CD4-positive, alpha-beta T cell treated with Interleukin-10 for 1 hour (primary cell): ENCODE results near the gene EIF4E3.

Source experiments
- DNase-seq: peaks from one replicate; pipeline ENCODE4 v3.0.0-alpha.2; 2020

The EIF4E3 gene

GRCh38 chr3:71645140-71645539 lies 80.1 kb downstream of the EIF4E3 start:
- DNase-seq: no peak

- no peak for DNase-seq
Measured at GRCh38 chr3:71641674-71642073, 83.5 kb downstream of the EIF4E3 start.

GRCh38 chr3:71640331-71640983 lies 84.7 kb downstream of the EIF4E3 start:
- DNase-seq: no peak

GRCh38 chr3:71636482-71636881 lies 88.7 kb downstream of the EIF4E3 start:
- no peak for DNase-seq

- DNase-seq: no peak
Measured at GRCh38 chr3:71636001-71636400, 89.2 kb downstream of the EIF4E3 start.

GRCh38 chr3:71634671-71635070 lies 90.5 kb downstream of the EIF4E3 start:
- DNase-seq: no peak

GRCh38 chr3:71629711-71630110 lies 95.5 kb downstream of the EIF4E3 start:
- DNase-seq: no peak

- DNase-seq: no peak
Measured at GRCh38 chr3:71629289-71629688, 95.9 kb downstream of the EIF4E3 start.

- no peak for DNase-seq
Measured at GRCh38 chr3:71628522-71628921, 96.7 kb downstream of the EIF4E3 start.

- DNase-seq: no peak
Measured at GRCh38 chr3:71625676-71626075, 99.5 kb downstream of the EIF4E3 start.
